CD4-positive, alpha-beta T cell treated with Interleukin-12 subunit alpha and Interleukin-12 subunit beta, for 1 hour (primary cell): ENCODE measurements around the gene CDIPT.

Experiments
- DNase-seq: peaks from one replicate; pipeline ENCODE4 v3.0.0-alpha.2; 2020

The CDIPT gene

DNA sequence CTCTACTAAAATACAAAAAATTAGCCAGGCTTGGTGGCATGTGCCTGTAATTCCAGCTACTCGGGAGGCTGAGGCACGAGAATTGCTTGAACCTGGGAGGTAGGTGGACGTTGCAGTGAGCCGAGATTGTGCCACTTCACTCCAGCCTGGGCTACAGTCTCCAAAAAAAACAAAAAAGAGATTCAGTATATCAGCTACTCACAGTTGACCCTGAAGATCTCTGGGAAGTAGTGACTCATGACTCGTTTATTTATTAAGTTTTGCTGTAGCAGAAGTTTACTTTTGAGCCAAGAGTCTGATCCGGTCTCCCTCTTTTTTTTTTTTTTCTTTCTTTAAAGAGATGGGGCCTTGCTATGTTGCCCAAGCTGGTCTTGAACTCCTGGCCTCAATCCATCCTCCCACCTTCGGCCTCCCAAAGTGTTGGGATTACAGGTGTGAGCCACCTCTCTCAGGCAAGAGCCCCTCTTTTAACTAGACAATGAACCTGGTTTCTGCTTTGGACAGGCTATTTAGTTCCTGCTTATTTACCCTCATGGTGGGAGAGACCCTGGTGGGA is 38.4 kb downstream of the CDIPT start:
- DNase-seq = no peak

DNA sequence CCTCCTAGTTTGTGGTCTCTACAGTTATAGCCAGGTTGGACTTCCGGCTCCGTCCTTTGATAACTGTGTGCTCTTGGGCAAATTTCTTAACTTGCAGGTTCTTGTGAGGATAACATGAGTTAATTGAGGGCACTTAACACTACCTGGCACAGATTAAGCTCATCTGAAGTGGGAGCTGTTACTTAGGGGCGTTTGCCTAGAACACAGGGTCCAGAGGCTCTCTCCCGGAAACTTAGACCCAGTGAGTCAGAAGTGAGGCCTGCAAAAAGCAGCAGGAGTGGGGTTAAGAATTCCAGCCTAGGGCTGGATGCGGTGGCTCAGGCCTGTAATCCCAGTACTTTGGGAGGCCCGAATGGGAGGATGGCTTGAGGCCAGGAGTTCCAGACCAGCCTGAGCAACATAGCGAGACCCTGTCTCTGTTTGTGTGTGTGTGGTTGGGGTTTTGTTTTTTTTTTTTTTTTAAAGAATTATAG is 41.3 kb downstream of the CDIPT start:
- DNase-seq = no peak

DNA sequence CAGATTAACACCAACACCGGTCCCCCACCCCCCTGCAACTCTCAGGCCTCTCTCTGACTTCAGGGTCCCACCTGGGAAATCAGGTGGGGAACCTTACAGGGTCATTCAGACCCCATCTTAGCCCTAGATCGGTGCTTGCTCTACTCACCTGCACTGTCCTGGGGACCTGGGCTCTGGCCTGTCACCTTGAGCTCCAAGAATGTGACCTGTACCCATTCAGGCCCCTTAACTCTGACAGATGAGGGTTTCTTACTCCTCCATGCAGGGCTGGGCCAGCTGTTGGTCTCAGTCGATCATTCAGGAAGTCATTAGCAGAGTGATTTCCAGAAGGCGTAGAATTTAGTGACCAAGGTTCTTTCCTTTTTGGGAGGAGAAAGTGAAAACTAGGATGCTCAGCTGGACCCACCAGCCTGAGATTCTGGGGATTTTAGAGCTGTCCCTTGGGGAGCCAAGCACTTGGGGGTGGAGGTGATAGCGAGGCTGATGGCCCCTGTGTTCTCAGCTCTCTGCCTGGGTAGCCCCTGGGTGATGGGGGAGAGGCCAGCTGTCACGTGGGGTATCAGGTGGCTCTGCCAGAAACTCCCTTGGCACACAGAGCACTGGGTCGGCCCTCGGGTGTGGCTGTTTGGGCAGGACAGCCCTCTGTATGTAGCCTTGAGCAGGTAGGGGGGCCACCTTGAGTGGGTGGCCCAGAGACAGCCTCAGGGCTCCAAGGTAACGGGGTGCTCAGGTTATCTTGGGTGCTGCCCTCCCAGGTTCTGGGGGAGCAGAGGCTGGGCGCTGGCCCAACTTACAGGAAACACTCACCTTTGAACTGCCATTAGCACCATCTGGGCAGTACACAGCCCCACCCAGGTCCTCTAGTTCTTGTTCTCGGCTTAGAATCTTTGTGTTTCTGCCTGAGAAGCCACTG is 42.0 kb downstream of the CDIPT start:
- DNase-seq = peak; percentile 65

DNA sequence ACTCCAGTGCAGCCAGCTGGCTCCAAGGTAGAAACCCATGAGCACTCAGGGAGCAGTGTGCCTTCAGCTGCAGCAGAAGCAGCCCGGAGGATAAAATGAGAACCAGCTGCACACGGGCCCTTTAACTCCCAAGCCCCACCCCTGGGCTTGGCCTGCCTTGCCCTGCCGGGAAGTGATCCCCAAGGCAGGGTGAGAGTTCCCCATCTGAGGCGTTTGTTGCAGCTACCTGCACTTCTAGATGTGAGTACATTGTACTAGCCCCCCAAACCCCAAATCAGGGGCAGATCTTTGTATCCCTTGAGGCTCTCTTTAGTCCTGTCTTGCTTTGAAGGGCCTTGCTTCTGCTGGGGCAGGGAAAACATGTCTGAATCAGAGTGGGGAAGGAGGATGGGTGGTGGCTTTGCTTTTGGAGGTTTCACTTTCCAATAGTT is 42.7 kb downstream of the CDIPT start, which contains the start of gene MVP:
Gene MVP, plus strand, starts transcription at position 192 of the 431 bp plus-strand sequence. CDS start 10,088 bp downstream, outside the sequence.
- peak; percentile 52 for DNase-seq

DNA sequence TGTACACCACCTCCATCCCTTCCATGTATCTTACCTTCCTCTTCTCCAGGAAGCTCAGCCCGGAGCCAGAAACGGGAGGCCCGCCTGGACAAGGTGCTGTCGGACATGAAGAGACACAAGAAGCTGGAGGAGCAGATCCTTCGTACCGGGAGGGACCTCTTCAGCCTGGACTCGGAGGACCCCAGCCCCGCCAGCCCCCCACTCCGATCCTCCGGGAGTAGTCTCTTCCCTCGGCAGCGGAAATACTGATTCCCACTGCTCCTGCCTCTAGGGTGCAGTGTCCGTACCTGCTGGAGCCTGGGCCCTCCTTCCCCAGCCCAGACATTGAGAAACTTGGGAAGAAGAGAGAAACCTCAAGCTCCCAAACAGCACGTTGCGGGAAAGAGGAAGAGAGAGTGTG is 43.5 kb downstream of the CDIPT start:
- no peak for DNase-seq

DNA sequence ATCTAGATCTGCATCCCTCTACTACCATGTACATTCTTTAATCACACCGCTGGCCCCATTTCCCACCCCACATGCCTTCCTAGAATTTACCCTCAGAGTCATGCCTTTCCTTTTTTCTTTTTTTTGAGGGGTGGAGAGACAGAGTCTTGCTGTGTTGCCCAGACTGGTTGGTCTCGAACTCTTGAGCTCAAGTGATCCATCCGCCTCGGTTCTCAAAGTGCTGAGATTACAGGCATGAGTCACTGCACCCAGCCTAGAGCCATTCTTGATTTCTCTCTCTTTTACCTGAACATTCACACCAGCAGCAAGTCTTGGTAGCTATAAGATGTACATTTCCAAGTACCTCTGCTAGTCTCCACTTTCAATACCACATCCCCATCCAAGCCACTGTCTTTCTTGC is 44.9 kb downstream of the CDIPT start:
- DNase-seq = no peak

DNA sequence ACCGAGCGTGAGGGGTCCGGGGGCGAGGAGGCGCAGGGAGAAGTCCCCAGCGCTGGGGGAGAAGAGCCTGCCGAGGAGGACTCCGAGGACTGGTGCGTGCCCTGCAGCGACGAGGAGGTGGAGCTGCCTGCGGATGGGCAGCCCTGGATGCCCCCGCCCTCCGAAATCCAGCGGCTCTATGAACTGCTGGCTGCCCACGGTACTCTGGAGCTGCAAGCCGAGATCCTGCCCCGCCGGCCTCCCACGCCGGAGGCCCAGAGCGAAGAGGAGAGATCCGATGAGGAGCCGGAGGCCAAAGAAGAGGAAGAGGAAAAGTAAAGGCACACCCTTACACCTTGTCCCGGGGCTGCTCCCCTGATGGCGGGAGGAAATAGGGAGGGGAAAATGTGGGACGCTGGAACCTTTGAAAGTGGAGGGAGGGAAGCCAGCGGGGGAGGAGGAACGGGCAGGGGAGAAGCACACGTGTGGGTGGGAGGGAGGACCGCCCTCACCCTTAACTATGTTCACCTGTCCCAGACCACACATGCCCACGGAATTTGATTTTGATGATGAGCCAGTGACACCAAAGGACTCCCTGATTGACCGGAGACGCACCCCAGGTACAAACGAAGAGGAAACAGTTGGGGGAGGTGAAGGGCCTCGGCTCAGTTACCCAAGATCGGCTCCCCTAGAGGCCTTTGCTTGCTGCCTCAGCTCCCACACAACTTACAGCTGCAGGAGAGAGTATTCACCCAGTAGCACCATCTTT is 46.2 kb downstream of the CDIPT start:
- peak; percentile 52 for DNase-seq

DNA sequence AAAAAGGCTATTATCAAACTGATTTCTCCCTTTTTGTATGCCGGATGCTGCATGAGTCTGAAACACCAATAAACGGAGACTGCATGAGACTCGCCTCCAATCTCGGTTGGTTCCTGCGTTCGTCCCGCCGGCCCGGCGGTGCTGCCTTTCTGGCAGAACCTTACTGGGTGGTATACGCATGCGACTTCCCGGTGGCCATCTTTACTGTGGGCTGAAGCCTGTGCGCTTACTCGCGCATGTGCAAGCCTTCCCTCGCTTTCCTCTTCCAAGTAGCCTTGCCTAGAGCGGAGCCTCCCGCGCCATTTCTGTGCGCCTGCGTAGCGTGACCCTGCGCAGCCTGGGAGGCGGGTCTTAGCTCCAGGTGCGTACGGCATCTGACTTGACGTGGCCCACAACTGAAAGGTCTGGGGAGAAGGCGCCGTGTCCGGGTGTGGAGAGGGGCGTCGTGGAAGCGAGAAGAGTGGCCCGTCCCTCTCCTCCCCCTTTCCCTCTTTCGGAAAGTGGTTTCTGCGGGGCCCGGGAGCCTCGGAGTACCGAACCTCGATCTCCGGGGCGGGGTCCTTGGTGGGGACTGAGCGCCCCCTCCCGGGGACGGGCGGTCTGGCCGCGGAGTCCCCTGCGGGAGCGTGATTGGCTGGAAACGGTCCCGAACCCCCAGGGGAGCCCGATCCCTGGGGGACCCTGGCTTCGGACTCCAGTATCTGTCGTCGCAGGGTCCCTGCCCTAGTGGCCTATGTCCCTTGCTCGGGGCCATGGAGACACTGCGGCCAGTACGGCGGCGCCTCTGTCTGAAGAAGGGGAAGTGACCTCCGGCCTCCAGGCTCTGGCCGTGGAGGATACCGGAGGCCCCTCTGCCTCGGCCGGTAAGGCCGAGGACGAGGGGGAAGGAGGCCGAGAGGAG is 47.0 kb downstream of the CDIPT start, which contains the start of gene PAGR1:
Gene PAGR1, plus strand, starts transcription at position 360 of the 901 bp plus-strand sequence. Its CDS starts 374 bp downstream, at position 734.
- peak; percentile 100 for DNase-seq

DNA sequence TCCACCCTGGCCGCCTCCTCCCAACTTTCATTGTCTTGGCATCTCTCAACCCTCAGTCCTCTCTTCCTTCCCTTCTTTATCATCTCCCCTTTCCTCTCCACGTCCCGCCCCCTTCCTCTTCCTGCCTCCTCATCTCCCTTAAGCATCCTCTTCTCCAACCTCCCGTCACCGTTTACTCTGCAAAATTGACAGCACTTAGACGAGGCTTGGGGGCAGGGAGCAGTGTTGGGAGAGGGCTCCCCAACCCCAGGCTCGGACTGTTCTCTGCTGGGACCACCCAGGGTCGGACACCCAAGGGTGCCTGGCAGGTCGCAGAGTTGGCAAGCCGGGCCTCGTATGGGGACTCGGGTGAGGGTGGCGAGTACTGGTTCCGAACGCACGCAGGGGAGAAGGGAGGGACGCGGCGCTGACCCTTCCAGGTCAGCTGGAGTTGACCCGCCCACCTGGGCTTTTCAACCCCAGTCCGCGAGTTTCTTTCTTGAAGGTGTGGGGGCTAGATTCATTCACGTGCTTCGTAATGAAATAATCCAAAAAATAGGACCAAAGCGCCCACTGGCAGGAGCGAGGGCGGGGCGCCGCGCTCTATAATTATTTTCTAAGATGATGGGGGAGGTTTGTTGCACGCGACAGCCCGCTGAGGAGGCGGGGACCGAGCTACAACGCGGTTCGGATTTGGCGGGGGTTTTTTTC is 47.8 kb downstream of the CDIPT start:
- no peak for DNase-seq

DNA sequence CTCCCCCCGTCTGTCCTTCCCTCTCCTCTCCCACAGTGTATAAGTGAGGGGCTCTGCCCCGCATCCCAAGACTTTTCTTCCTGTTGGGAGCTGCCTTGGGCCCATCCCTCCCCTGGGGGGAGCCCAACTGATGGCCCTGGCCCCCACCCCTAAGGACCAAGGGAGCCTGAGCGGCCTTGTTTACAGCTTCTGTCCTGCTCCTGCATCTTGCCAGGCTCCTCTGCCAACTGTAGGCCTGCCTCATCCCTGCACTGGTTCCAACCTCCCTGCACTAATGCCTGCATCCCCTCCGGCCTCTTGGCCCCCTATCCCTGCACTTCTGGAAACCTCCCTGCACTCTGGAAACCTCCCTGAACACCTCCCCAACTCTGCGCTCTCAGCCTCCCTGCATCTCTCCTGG is 48.4 kb downstream of the CDIPT start:
- DNase-seq = no peak

DNA sequence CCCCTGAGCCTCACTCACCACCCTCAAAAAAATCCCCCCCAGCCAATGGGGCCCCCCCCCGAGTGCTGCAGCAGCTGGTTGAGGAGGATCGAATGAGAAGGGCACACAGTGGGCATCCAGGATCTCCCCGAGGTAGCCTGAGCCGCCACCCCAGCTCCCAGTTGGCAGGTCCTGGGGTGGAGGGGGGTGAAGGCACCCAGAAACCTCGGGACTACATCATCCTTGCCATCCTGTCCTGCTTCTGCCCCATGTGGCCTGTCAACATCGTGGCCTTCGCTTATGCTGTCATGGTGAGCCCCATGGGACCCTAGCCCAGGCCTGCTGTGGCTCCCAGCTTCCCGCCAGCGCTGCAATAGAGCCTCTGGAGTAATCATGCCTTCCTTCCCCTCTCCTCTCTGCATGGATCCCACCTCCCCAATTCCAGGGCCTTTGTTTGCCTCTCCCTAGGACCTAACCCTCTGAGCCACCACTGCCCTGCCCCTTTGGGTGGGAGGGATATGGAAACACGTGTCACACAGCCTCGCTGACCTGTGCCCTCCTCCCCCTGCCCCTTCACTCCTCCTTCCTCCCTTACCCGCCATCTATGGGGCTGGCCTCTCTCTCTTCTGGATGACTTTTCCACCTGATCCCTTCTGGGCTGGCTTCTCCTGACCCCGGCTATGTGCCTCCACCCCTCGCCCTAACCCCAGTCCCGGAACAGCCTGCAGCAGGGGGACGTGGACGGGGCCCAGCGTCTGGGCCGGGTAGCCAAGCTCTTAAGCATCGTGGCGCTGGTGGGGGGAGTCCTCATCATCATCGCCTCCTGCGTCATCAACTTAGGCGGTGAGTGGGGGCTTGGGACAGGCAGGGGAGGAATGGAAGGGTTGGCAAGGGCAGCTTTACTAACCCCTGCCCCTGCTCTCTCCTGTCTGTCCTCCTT is 49.1 kb downstream of the CDIPT start:
- no peak for DNase-seq

DNA sequence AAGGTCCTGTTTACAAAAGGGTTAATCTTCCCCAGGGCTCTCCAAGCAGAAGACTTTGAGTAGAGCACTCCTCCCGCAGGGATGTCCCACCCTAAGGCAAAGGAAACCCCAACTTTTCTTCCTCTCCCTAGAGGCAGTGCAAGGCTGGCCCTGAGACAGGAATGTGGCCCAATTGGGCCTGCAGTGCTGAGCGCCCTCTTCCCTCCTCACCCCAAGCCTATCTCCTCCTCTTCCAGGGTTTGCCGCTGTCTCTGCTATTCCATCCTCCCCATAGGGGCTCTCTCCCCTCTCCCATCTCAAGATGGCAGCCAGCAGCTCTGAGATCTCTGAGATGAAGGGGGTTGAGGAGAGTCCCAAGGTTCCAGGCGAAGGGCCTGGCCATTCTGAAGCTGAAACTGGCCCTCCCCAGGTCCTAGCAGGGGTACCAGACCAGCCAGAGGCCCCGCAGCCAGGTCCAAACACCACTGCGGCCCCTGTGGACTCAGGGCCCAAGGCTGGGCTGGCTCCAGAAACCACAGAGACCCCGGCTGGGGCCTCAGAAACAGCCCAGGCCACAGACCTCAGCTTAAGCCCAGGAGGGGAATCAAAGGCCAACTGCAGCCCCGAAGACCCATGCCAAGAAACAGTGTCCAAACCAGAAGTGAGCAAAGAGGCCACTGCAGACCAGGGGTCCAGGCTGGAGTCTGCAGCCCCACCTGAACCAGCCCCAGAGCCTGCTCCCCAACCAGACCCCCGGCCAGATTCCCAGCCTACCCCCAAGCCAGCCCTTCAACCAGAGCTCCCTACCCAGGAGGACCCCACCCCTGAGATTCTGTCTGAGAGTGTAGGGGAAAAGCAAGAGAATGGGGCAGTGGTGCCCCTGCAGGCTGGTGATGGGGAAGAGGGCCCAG is 50.0 kb downstream of the CDIPT start:
- DNase-seq = no peak

DNA sequence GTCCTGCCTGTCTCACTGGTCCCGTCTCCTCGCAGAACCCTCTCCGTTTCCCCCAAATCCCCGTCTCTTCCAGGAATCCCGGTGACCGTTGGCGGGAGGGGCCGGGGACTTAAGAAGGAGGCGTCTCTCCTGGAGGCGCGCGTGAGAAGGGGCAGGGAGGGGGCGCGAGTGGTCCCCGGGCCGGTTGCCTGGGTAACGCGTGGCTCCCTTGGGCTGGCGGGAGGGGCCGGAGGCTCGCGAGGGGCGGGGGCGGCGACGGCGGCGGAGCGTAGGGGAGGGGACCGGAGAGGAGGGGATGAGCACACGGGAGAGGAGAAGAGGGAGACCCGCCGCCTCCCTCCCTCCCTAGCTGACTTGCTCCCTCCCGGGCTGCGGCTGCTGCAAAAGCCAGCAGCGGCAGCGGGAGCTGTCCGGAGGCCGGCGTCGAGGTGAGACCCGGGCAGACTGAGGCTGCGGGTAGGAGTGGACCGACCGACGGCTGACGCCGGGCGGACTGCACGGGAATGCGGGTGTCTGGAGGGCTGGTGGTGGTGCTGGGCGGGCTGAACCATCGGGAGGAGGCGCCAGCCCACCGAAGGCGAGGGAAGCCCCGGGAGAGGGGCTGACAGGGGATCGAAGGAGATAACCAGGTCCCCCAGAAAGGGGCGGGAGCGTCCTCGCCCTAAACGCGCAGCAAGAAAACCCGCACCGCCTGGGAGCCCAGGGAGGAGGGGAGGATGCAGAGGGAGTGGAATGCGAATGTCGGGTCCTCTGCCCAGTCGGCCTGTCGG is 50.9 kb downstream of the CDIPT start, which contains the start of gene PRRT2:
Gene PRRT2, plus strand, starts transcription at position 298 of the 770 bp plus-strand sequence. CDS start 862 bp downstream, outside the sequence.
- DNase-seq = peak; percentile 66

DNA sequence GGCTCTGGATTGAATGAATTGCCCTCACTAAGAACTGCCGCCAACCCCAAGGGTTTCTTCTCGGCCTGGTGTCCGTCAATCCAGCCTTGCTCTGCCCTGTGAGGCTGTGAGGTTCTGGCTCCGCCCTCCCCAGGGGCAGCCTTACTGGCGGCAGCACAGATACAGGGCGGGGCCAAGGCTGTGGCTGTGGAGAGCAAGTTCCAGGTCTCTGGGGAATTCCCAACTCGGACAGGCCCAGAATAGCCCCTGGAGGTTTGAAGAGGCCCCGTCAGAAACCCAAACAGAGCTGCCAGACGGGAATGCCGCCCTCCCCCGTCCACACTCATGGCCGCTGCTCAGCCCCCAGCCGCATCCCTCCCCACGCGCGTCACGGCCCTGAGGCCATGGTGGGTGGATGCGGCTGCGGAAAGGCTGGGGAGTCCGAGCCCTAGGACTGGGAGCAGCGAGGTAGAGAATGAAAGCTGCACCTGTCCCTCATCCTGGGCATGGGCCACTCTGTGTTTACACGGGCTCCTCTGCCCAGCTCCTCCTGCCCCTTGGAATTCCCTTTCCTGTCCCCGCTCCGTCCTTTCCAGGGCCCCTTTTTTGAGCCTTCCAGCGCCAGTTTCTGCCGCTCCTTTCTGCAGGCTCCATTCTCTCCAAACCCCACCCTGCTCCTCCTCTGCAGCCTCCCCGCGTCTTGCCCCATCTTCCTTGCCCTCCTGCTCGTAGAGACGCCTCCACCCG is 51.7 kb downstream of the CDIPT start:
- DNase-seq = peak; percentile 82

DNA sequence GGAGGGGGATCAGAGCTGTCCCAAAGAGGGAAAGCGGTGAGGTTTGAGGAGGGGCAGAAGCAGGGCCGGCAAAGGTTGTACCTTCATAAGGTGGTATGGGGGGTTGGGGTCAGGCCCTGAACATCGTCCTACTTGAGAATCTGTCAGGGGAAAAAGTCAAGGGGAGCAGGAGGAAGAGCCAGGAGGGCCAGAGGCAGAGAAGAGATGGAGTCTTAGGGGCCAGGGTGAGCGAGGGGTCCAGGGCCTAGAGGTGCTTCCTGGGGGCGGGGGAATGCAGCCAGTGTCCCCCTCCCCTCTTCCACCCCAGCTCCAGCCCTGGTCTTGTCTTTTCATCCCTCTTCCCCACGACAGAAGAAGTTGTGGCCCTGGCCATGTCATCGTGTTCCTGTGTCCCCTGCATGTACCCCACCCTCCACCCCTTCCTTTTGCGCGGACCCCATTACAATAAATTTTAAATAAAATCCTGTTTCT is 52.3 kb downstream of the CDIPT start:
- no peak for DNase-seq

DNA sequence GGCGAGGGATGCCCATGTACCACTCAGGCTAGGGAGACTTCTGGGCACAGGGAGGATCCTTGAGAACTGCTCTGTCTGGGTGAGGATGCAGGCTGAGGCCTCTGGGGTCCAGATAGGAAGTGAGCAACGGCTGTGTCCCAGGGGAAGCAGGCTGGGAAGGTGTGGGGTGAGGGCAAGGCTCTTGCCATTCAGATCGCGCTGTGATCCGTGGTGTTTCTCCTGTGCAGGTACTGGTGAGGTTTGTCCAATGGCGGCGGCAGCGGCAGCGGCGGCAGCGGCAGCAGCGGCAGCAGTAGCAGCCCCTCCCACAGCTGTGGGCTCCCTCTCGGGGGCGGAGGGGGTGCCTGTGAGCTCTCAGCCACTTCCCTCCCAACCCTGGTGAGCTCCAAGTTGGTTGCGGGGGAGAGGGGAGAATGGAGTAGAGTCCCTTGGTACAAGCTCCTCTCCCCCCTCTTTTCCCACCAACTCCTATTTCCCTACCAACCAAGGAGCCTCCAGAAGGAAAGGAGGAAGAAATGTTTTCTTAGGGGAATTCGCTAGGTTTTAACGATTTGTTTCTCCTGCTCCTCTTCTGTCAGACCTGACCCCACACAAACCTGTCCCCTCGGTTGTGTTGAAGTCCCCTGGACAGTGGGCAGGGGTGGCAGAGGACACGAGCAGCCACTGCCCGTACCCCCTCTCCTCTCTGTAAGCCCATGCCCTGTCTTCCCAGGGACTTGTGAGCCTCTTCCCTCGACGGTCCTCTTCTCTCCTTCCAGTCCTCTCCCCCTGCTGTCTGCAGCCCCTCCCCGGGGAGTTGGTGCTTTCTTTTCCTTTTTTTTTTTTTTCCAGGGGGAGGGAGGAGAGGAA is 53.0 kb downstream of the CDIPT start:
- peak; percentile 66 for DNase-seq
